Measurements from ENCODE around the gene TXLNB. TPM values are rescaled to one million over a fixed set of nuclear protein-coding genes. Genes with fewer than 3 reads are reported as not detected.

The TXLNB gene
- total and polyA plus RNA-seq, 2 experiments from 2014 or later, result 0.37 to 0.50 TPM

DNA sequence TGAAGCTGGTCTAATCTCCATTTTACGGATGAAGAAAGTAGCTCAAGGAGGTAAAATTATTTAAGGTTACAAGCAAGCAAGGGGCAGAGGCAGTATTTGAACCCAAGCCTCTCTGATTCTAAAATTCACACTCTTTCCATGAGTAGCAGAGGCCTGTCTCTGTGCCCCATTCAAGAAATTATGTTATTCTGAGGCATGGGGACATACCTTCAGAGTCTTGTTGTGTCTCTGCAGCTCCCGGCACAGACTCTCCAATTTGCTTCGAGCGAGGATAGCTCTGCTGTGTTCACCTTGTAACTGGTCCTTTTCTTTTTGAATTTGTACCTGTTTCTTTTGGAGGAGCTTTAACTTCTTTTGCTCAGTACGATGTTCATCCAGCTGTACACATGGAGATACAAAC, 21.5 kb downstream of the TXLNB start:
- no peak overlapping the region for H3K4me2 ChIP-seq
- H3K4me3 ChIP-seq, result no peak overlapping the region
- H3K4me1 ChIP-seq (ENCODE audit: insufficient read depth), result no peaks in the 10 kb centered on the region
- no peaks in the 10 kb centered on the region for H3K36me3 ChIP-seq (replicated peaks; ENCODE audit: insufficient read depth, low read depth)
- H3K27me3 ChIP-seq, result no peaks in the 10 kb centered on the region
- 92% methylated on average over 5 of the region's 5 CpGs for WGBS (ENCODE audit: low lambda C conversion rate, missing lambda C conversion rate)
- no peaks in the 10 kb centered on the region for H3K9me3 ChIP-seq (ENCODE audit: low read depth)
- no peaks in the 10 kb centered on the region for H3K79me2 ChIP-seq
- no peak overlapping the region for H2AFZ ChIP-seq
- no peak overlapping the region for H3K27ac ChIP-seq
- H4K20me1 ChIP-seq (ENCODE audit: insufficient read depth, poor library complexity, severe bottlenecking), result no peaks in the 10 kb centered on the region
- no peak for DNase-seq (ENCODE audit: low spot score)
- TF ChIP-seq EZH2 (IDR thresholded peaks at IDR 0.05; ENCODE audit: borderline replicate concordance) (no peak), EZH2phosphoT487 (IDR thresholded peaks at IDR 0.05; ENCODE audit: low read depth, severe bottlenecking, unreplicated experiment) (no peak)
- TF ChIP-seq, protein P1, sequence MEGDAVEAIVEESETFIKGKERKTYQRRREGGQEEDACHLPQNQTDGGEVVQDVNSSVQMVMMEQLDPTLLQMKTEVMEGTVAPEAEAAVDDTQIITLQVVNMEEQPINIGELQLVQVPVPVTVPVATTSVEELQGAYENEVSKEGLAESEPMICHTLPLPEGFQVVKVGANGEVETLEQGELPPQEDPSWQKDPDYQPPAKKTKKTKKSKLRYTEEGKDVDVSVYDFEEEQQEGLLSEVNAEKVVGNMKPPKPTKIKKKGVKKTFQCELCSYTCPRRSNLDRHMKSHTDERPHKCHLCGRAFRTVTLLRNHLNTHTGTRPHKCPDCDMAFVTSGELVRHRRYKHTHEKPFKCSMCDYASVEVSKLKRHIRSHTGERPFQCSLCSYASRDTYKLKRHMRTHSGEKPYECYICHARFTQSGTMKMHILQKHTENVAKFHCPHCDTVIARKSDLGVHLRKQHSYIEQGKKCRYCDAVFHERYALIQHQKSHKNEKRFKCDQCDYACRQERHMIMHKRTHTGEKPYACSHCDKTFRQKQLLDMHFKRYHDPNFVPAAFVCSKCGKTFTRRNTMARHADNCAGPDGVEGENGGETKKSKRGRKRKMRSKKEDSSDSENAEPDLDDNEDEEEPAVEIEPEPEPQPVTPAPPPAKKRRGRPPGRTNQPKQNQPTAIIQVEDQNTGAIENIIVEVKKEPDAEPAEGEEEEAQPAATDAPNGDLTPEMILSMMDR (IDR thresholded peaks at IDR 0.05; ENCODE audit: poor library complexity), result no peak
- H3K9me2 ChIP-seq (replicated peaks; ENCODE audit: insufficient read depth), result no peaks in the 10 kb centered on the region

DNA sequence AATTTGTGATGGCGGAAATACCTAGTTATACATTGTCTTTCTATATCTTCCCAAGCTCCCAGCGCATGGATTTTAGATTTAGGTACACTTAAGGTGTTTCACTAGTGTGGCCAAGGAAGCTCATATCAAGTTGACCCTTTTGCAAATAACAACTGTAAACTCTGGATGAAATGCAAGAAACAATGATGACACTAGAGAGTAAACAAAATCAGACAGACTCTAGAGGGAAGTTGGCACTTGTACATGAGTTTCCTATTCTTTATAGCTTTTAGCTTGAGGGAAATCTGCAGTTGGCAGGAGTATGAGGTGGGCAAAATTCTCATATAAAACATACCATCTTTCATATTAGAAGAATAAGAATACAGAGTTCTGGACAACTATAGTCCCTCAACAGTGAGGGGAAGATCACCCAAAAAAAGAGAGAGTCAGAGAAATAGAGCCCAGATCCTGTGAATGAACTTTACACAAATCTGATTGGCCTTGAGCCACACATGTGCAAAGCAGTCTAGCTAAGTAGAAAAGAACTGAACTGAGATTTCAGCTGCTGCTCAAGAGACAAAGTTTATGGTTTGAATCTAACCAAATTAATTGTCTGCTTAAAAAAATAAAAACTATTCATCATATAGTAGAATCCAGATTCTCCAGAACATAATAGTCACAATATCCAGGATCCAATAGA, 26.1 kb downstream of the TXLNB start:
- Histone ChIP-seq H4K20me1 (ENCODE audit: insufficient read depth, poor library complexity, severe bottlenecking) (no peaks in the 10 kb centered on the region), H3K9me2 (replicated peaks; ENCODE audit: insufficient read depth) (no peaks in the 10 kb centered on the region), H3K4me3 (no peak overlapping the region), H3K27me3 (no peaks in the 10 kb centered on the region), H3K4me1 (ENCODE audit: insufficient read depth) (no peaks in the 10 kb centered on the region), H3K27ac (no peak overlapping the region), H3K4me2 (no peak overlapping the region), H3K36me3 (replicated peaks; ENCODE audit: insufficient read depth, low read depth) (no peaks in the 10 kb centered on the region), H3K79me2 (no peaks in the 10 kb centered on the region), H2AFZ (no peak overlapping the region), H3K9me3 (ENCODE audit: low read depth) (no peaks in the 10 kb centered on the region)
- 97% methylated on average over 2 of the region's 2 CpGs for WGBS (ENCODE audit: low lambda C conversion rate, missing lambda C conversion rate)
- DNase-seq (ENCODE audit: low spot score), result no peak
- TF ChIP-seq, protein P1 (IDR thresholded peaks at IDR 0.05; ENCODE audit: poor library complexity), result no peak

DNA sequence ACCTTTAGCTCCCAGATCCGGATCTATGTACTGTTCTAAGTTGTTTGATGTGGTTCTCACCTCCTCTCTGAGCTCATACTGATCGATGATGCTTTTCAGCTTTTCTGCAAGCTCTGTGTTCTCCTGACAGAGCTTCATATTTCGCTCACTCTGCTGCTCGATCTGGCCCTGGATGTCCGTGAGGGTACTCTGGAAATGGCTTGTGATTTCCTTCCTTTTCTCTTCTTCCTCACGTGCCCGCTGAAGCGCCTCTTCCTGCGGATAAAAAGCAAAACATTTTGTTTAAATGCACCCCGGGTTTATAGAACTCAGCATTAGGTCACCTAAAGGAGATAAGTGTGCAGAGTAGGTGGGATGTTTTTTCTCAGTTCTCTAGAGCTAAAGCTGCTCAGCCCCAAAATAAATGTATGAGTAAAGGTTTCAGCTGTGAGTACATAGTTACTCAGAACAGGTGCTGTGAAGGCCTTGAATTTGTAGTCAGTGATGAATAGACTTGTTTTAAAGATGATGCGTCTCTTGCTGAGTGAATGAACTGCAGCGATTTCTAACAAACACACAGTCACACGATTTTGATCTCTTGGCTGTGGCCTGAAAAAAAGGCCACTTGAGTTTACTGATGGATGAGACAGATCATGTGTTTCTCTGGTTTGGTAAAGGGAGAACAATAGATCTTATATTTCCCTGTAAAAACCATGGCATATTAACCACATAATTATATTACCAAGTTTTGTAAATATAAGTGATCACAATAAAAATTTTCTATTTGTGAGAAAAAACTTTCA, 29.1 kb downstream of the TXLNB start:
- Histone ChIP-seq H3K27ac (no peak overlapping the region), H3K4me3 (no peak overlapping the region), H3K4me1 (ENCODE audit: insufficient read depth) (no peaks in the 10 kb centered on the region), H3K36me3 (replicated peaks; ENCODE audit: insufficient read depth, low read depth) (no peaks in the 10 kb centered on the region), H3K9me3 (ENCODE audit: low read depth) (no peaks in the 10 kb centered on the region), H3K79me2 (no peaks in the 10 kb centered on the region), H3K9me2 (replicated peaks; ENCODE audit: insufficient read depth) (no peaks in the 10 kb centered on the region), H3K4me2 (no peak overlapping the region), H3K27me3 (no peaks in the 10 kb centered on the region), H2AFZ (no peak overlapping the region), H4K20me1 (ENCODE audit: insufficient read depth, poor library complexity, severe bottlenecking) (no peaks in the 10 kb centered on the region)
- DNase-seq (ENCODE audit: low spot score), result no peak
- 74% methylated on average over 13 of the region's 13 CpGs for WGBS (ENCODE audit: low lambda C conversion rate, missing lambda C conversion rate)
- TF ChIP-seq EZH2 (IDR thresholded peaks at IDR 0.05; ENCODE audit: borderline replicate concordance), result no peak
- TF ChIP-seq, protein P1 (IDR thresholded peaks at IDR 0.05; ENCODE audit: poor library complexity), result no peak
- no peak for TF ChIP-seq EZH2phosphoT487 (IDR thresholded peaks at IDR 0.05; ENCODE audit: low read depth, severe bottlenecking, unreplicated experiment)

Measured in hepatocyte (in vitro differentiated cells).